GM12878 (cell line): ENCODE measurements around the gene NIN. TPM values are rescaled to one million over a fixed set of nuclear protein-coding genes. Genes with fewer than 3 reads are reported as not detected.

Source experiments
- ASH2L ChIP-seq: fragments of 300-600, 200-600 bp; sonication (generic); IDR thresholded peaks from 2 replicates; pipeline ENCODE4 v1.6.1; 2017; ENCODE audit warnings: low read depth, mild to moderate bottlenecking, borderline replicate concordance
- ATF7 ChIP-seq: fragments of 450-650 bp; IDR thresholded peaks from 2 replicates; pipeline ENCODE4 v1.6.1; 2016; ENCODE audit warnings: low read depth, mild to moderate bottlenecking
- BCL11A ChIP-seq: IDR thresholded peaks from 2 replicates; pipeline ENCODE4 v1.6.1; 2011; ENCODE audit warnings: low read depth, low read length
- BRCA1 ChIP-seq: IDR thresholded peaks from 2 replicates; pipeline ENCODE4 v1.6.1; 2011; ENCODE audit warnings: low read depth, low read length, improper control_type of control experiment
- CBFB ChIP-seq: IDR thresholded peaks from 2 replicates; pipeline ENCODE4 v1.6.1; 2016; ENCODE audit warnings: antibody characterized with exemption, low read depth
- CHD1 ChIP-seq: IDR thresholded peaks from 2 replicates; pipeline ENCODE4 v1.6.1; 2012; ENCODE audit warnings: low read depth, low read length, improper control_type of control experiment
- CHD2 ChIP-seq: IDR thresholded peaks from 2 replicates; pipeline ENCODE4 v1.6.1; 2011; ENCODE audit warnings: low read depth, low read length, improper control_type of control experiment, borderline replicate concordance
- GATAD2B ChIP-seq: fragments of 450-650 bp; conservative IDR thresholded peaks from 2 replicates; pipeline ENCODE4 v1.6.1; 2017; ENCODE audit warnings: low read depth, mild to moderate bottlenecking, moderate library complexity
- HDGF ChIP-seq: fragments of 450-650 bp; IDR thresholded peaks from 2 replicates; pipeline ENCODE4 v1.6.1; 2016; ENCODE audit warnings: antibody characterized with exemption
- IKZF2 ChIP-seq, 2 experiments: fragments of 450-650 bp; IDR thresholded peaks; 2 replicates each; pipeline ENCODE4 v1.6.1; 2017; ENCODE audit warnings: mild to moderate bottlenecking in 2 of 2, moderate library complexity in 2 of 2
- MTA2 ChIP-seq: fragments of 450-650 bp; IDR thresholded peaks from 2 replicates; pipeline ENCODE4 v1.6.1; 2016; ENCODE audit warnings: low read depth, mild to moderate bottlenecking, moderate library complexity
- MXI1 ChIP-seq: fragments of 150-350 bp; IDR thresholded peaks from 2 replicates; pipeline ENCODE4 v1.6.1; 2011; ENCODE audit warnings: low read depth, mild to moderate bottlenecking, inconsistent platforms, low read length, improper control_type of control experiment
- MYC ChIP-seq: IDR thresholded peaks from 2 replicates; pipeline ENCODE4 v1.6.1; 2011; ENCODE audit warnings: mild to moderate bottlenecking, low read length, moderate library complexity, inconsistent platforms; ENCODE audit not compliant: insufficient read depth, insufficient replicate concordance, insufficient read length, severe bottlenecking
- NR2F1 ChIP-seq: fragments of 450-650 bp; conservative IDR thresholded peaks from 2 replicates; pipeline ENCODE4 v1.6.1; 2017; ENCODE audit warnings: mild to moderate bottlenecking
- POLR2AphosphoS5 ChIP-seq: IDR thresholded peaks from 2 replicates; pipeline ENCODE4 v1.6.1; 2011; ENCODE audit warnings: mild to moderate bottlenecking, low read length, inconsistent platforms
- RUNX3 ChIP-seq: IDR thresholded peaks from 2 replicates; pipeline ENCODE4 v1.6.1; 2012; ENCODE audit warnings: low read length, inconsistent platforms
- SIN3A ChIP-seq: IDR thresholded peaks from 2 replicates; pipeline ENCODE4 v1.6.1; 2012; ENCODE audit warnings: low read depth, low read length, improper control_type of control experiment
- SP1 ChIP-seq: IDR thresholded peaks from one replicate; pipeline ENCODE4 v1.6.1; 2011; ENCODE audit warnings: low read depth, low read length
- SREBF2 ChIP-seq: IDR thresholded peaks from 2 replicates; pipeline ENCODE4 v1.6.1; 2012; ENCODE audit warnings: mild to moderate bottlenecking, low read length
- SUZ12 ChIP-seq: fragments of 200-600 bp; sonication (generic); IDR thresholded peaks from one replicate; pipeline ENCODE4 v1.6.1; 2018; ENCODE audit warnings: antibody characterized with exemption, mild to moderate bottlenecking; ENCODE audit not compliant: unreplicated experiment
- TCF12 ChIP-seq: IDR thresholded peaks from 2 replicates; pipeline ENCODE4 v1.6.1; 2011; ENCODE audit warnings: low read depth, mild to moderate bottlenecking, low read length
- polyA plus RNA-seq, 11 experiments: library from polyadenylated mRNA; depleted of rRNA in 4 of 11; unstranded in 6 of 11; stranded (reverse) in 5 of 11; fragments of >200 nt; fragmentation: Nextera tagmentation in 4 of 11; fragmentation: Illumina TruSeq in 1 of 11; extraction: Ambion mirVana in 4 of 11; extraction: Trizol in 1 of 11; gene quantifications; 1 replicate in 1 of 11; 2 replicates in 10 of 11; pipeline versions ENCODE4 v1.2.1 to v1.2.3, GENCODE V29; 2011 to 2016; ENCODE audit warnings: inconsistent platforms in 2 of 11, missing spikeins in 2 of 11, low read depth in 1 of 11
- total RNA-seq, 4 experiments: library from RNA; depleted of rRNA in 3 of 4; stranded (reverse); fragments of >200 nt in 3 of 4; fragmentation: Illumina TruSeq in 1 of 4; extraction: Trizol in 1 of 4; gene quantifications; 2 replicates each; pipeline versions ENCODE4 v1.2.1 to v1.2.3, GENCODE V29; 2013 to 2021
- TF ChIP-seq, protein P1 (sequence below): fragments of 450-650 bp; IDR thresholded peaks from 2 replicates; pipeline ENCODE4 v1.6.1; 2017; ENCODE audit warnings: antibody characterized with exemption, mild to moderate bottlenecking, moderate library complexity
- TF ChIP-seq, protein P2 (sequence below): fragments of 450-650 bp; IDR thresholded peaks from 2 replicates; pipeline ENCODE4 v1.6.1; 2016; ENCODE audit warnings: mild to moderate bottlenecking
- TF ChIP-seq, protein P3 (sequence below): IDR thresholded peaks from 2 replicates; pipeline ENCODE4 v1.6.1; 2012; ENCODE audit warnings: low read depth, low read length, improper control_type of control experiment

NIN gene
- total and polyA plus RNA-seq, 10 of the 15 experiments (the other 5 are each of a cell fraction or from before 2014, with no cell fraction given): 16.2 to 135 (median 70.3) TPM

DNA sequence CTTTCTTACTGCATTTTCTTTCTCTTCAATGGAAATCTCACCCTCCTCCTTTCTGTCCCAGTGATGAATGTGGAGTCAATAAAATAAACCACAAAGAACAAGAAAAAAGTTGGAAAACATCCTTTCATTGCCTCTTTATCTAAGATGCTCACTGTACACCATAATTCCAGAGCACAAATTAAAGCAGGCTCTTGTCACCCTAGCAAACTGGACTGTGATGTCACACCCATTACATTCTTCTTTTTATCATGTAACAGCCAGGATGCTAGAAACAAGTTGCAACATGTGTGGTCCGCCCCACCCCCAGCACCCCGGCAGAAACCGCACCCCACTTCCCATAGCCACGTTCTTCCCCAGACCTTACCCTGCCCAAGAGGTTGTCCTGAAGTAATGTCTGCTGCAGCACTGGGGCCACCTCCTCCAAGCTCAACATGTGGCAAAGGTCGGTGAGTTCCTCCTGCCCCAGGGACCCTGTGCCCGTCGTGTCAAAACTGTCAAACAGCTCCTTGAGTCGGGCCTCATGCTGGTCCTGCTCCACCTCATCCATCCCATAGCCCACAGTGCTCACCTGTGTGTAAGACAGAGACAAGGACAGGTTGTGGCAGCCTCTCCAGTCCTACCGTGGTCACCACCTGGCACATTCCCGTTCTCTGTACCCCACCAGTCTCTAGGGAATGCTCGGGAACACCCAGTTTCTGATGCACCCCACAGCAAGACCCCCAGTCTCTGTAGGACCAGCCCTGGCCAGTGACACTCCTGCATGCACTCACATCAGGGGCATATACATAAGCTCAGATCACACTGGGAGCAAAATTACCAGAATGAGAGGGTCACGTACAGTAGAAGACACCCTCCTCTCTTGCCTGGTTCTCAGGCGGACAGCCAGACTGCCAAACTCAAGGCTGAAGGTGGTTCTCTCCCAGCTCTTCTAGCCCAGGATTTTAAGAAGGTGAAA, 9.2 kb downstream of the NIN start (continued):
- TF ChIP-seq, protein P1, sequence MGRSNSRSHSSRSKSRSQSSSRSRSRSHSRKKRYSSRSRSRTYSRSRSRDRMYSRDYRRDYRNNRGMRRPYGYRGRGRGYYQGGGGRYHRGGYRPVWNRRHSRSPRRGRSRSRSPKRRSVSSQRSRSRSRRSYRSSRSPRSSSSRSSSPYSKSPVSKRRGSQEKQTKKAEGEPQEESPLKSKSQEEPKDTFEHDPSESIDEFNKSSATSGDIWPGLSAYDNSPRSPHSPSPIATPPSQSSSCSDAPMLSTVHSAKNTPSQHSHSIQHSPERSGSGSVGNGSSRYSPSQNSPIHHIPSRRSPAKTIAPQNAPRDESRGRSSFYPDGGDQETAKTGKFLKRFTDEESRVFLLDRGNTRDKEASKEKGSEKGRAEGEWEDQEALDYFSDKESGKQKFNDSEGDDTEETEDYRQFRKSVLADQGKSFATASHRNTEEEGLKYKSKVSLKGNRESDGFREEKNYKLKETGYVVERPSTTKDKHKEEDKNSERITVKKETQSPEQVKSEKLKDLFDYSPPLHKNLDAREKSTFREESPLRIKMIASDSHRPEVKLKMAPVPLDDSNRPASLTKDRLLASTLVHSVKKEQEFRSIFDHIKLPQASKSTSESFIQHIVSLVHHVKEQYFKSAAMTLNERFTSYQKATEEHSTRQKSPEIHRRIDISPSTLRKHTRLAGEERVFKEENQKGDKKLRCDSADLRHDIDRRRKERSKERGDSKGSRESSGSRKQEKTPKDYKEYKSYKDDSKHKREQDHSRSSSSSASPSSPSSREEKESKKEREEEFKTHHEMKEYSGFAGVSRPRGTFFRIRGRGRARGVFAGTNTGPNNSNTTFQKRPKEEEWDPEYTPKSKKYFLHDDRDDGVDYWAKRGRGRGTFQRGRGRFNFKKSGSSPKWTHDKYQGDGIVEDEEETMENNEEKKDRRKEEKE: no peak
- TF ChIP-seq MYC (peak; percentile 30), RUNX3 (peak; percentile 96), BCL11A (0 out of 2 replicates have a peak, but pooled peaks have one; percentile 34), CHD1 (0 out of 2 replicates have a peak, but pooled peaks have one; percentile 73), MXI1 (peak; percentile 34; the same call in 1 of the 2 replicates), HDGF (peak; percentile 44; the same call in 1 of the 2 replicates), SP1 (peak; percentile 24), TCF12 (0 out of 2 replicates have a peak, but pooled peaks have one; percentile 27), CHD2 (peak; percentile 58; the same call in 1 of the 2 replicates), ATF7 (0 out of 2 replicates have a peak, but pooled peaks have one; percentile 32), CBFB (peak; percentile 70; the same call in 1 of the 2 replicates), GATAD2B (no peak), IKZF2 (IDR thresholded peaks at IDR 0.05) (peak; percentile 45 to 71; a peak in 2 of 4 replicates), SUZ12 (no peak), ASH2L (no peak), POLR2AphosphoS5 (0 out of 2 replicates have a peak, but pooled peaks have one; percentile 53), SREBF2 (no peak), BRCA1 (no peak), SIN3A (0 out of 2 replicates have a peak, but pooled peaks have one; percentile 27), MTA2 (0 out of 2 replicates have a peak, but pooled peaks have one; percentile 35), NR2F1 (no peak)
- TF ChIP-seq, protein P2, sequence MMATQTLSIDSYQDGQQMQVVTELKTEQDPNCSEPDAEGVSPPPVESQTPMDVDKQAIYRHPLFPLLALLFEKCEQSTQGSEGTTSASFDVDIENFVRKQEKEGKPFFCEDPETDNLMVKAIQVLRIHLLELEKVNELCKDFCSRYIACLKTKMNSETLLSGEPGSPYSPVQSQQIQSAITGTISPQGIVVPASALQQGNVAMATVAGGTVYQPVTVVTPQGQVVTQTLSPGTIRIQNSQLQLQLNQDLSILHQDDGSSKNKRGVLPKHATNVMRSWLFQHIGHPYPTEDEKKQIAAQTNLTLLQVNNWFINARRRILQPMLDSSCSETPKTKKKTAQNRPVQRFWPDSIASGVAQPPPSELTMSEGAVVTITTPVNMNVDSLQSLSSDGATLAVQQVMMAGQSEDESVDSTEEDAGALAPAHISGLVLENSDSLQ: no peak
- TF ChIP-seq, protein P3, sequence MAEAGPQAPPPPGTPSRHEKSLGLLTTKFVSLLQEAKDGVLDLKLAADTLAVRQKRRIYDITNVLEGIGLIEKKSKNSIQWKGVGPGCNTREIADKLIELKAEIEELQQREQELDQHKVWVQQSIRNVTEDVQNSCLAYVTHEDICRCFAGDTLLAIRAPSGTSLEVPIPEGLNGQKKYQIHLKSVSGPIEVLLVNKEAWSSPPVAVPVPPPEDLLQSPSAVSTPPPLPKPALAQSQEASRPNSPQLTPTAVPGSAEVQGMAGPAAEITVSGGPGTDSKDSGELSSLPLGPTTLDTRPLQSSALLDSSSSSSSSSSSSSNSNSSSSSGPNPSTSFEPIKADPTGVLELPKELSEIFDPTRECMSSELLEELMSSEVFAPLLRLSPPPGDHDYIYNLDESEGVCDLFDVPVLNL: no peak
